HG03354 (cell line): ENCODE measurements around the gene COL23A1.
"Not testable (repeated sequence)": the region's sequence is repeated elsewhere in the genome, so short reads cannot be mapped to it uniquely, and the experiment has no call there.

ENCODE experiments used
- ATAC-seq: cut with Tn5 transposase; IDR thresholded peaks from one replicate; pipeline ENCODE4 v1.9.1; 2021; ENCODE audit warnings: mild to moderate bottlenecking; ENCODE audit not compliant: unreplicated experiment, poor library complexity, severe bottlenecking

COL23A1 gene

DNA sequence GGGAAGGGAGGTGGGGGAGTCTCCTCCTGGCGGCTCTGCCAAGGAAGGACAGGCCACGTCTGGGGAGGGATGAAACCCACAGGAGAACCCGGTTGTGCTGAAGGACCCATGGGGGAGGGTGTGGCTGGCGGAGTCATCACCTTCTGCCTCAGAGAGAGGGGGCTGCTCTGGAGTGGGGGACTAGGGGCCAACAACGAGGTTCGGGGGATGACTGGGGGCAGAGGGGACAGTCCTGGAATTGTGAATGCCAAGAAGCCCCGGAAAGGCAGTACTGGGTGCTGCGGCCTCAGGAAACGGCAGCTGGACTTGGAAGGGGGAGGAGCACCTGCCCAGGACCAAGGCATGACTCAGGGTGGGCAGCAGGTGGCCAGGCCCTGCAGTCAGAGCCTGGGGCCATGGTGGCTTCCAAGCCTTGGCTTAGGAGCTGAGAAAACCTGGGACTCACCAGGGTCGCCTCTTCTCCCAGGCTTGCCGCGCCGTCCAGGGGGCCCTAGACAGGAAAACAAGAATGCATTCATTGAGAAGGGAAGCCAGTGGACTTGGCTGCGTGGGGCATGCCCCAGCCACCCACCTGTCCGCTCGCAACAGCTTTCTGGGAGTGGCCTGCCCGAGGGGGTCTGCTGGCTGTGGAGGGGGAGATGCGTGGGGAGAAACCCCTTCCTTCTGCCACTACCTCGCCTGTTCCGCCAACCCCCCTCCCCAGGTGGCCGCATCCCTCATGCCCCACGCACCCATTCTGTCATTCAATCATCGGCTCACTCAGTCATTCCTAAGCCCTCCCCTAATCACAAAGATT is 283.6 kb downstream of the COL23A1 start:
- ATAC-seq = no peak

DNA sequence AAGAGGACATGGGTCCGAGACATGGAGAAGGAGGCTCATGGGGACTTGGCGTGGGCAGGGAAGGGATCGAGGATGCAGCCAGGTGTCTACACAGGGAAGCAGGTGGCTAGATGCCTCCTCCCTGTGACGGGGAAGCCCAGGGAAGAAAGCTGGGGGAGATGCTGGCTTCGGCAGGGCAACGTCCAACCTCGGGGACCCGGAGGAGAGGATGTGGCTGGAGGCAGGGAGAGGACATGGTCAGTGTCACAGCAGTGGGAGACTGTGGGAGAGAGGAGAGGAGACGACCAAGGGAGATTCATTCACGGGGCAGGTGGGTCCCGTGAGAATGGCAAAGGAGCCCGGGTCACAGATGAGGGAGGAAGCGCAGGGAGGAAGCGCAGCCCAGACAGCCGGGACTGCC is 284.4 kb downstream of the COL23A1 start:
- no peak for ATAC-seq

DNA sequence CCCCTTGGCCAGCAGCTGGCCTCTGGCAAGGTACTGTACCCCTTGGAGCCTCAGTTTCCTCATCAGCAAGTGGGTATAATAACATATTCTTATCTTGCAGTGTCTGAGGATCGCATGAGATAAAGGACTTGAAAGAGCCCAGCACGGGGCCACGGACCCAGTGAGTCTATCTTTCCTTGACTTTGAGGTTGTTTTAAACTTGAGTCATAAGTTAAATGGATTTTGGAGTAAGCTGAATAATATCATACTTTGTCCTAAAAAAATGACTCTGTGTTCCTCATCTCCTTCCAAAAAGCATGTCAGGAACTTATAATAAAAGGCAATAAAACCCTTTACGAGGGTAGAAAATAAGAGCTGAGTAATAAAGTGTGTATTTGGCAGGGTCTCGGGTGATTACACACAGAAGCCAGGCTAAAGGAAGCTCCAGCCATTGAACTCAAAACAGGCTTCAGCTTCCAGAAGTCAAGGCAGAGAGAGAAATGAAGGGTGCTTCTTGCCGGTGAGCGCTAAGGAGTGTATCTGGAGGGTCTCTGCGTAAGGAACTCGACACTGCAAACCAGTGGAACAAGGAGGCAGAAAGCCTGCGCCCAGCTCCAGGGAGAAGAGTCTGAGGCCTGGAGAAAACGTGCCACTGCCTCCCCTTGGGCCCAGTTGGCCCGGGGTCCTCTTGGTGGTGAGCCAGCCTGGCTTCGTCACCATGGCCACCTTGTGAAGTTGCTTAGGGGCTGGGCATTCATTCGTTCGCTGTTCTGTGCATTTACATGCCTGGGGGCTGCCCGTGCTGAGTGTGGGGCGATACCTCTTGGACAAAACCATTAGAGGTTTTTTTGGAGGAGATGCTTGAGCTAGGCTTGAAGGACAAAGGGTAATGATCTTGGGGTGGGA is 285.2 kb downstream of the COL23A1 start:
- ATAC-seq = no peak

DNA sequence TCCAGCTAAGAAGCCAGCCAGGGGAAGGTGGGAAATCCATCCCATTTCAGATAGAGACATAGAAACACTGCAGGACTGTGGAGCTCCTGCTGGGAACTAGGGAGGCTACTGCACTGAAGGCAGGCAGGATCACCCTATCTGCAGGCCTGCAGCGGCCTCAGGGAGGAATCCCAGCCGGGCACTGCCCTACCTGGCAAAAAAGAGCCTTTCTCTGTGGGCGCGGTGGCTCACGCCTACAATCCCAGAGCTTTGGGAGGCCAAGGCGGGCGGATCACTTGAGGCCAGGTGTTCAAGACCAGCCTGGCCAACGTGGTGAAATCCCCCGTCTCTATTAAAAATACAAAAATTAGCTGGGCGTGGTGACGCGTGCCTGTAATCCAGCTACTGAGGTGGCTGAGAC is 286.2 kb downstream of the COL23A1 start:
- ATAC-seq = no peak

DNA sequence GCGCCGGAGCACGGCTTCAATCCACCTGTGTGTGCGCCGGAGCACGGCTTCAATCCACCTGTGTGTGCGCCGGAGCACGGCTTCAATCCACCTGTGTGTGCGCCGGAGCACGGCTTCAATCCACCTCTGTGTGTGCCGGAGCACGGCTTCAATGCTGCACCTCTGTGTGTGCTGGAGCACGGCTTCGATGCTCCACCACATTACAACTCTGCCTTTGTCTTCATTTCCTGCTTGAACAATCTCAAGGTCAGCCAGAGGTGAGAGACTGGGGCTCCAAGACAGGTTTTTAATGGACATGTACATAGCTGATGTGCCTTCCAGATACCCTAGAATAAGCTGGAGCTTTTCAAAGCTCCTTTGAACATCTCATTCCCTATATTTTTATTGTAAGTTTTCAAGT is 287.9 kb downstream of the COL23A1 start:
- not testable (repeated sequence) for ATAC-seq

DNA sequence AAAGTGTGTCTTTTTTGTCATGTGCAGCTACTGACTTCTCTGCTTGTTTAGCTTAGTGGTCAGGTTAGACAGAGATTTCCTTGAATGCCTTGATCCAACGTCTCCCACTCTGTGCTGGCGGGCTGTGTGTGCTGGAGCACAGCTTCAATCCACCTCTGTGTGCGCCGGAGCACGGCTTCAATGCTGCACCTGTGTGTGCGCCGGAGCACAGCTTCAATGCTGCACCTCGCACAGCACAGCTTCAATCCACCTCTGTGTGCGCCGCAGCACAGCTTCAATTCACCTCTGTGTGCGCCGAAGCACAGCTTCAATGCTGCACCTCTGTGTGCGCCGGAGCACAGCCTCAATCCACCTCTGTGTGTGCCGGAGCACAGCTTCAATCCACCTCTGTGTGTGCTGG is 288.6 kb downstream of the COL23A1 start:
- ATAC-seq = no peak

DNA sequence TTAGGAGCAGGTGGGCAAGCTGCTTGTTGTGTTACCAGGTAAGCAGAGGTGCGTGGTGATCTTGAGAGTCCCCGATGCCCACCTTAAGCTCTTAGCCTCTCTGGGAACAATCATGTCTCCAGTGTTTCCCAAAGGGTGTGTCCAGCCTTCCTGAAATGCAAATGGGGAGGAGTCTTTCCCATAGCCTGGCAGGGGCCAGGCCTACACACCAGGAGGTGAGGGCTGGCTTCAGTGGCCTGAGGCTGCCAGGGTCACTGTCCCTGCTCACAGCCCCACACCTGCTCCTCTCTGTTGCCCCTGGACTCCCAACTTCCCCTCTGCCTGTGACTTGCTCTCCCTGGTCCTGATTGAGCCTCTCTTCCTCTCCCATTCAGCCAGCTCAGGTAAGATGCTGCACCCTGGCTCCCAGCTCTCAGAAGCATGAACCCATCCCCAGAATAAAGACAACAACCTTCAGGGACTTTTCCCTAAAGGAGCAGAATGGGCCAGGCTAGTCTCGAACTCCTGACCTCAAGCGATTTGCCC is 291.8 kb downstream of the COL23A1 start:
- no peak for ATAC-seq

DNA sequence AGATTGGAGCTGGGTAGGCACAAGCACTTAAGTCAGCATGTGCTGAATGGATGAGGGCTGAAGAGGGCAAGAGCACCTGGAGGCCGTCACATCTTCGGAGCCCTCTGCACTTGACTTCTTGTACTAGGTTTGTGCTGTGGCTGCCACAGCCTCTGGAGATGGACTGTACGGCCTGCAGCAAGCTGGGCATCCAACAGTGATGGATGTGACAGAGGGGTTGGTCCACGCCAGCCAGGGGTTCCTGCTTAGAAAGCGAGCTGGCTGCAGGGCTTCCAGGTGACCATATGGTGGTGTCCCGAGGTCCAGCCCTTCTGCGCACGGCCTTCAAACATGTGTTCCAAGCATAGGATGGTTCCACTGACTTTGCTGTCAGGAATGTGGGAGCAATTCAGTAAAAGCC is 292.4 kb downstream of the COL23A1 start:
- ATAC-seq = no peak

DNA sequence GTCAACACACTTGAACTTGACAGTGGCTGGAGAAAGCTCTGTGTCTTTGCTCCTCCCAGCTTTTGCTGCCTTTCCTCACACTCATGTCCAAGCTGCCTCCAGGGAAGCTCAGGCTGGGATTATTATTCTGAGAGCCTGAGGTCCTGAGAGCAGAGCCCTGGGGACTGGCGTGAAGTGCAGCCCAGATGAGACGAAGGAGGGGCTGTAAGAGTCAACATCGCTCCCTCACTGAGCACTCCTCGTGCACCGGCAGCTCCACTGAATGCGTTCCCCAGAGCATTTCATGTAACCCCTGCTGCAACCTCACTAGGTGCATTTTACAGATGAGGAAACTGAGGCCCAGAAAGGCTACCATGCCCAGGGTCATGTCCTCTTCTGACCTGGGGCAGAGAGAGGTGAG is 294.1 kb downstream of the COL23A1 start:
- ATAC-seq = no peak

DNA sequence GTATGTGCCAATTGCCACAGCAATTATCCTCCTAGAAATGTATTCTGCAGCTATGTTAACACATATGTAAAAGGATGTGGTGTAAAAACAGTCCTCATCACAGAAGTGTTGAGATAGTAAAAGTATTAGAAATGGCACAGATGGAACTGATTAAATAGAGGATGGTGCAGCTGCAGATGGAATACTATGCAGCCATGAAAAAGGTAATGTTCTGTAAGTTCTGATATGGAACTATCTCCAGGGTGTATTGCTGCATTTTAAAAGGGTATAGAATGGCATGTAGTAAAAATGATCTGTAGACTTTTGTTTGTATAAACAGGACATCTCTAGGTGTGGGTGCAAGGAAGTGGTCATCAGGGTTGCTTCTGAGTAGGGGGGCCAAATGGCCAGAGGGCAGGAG is 294.6 kb downstream of the COL23A1 start:
- no peak for ATAC-seq

DNA sequence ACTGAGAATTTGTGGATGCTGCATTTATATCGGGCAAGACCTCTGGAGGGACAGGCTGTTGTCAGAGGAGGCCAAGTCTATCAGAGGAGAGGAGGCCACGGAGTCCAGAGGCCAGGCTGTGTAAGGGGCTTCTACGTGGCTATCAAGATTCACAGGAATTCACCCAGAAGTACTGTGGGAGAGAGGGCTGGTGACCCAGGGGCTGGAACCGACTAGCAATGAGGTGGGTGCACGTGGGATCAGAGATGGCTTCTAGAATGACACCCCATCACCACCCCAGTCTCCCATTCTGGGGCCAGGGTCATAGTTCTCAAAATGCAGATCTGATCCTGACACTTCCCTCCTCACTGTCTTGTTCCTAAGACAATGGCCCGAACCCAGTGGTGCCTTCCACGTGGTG is 296.4 kb downstream of the COL23A1 start:
- ATAC-seq = no peak

DNA sequence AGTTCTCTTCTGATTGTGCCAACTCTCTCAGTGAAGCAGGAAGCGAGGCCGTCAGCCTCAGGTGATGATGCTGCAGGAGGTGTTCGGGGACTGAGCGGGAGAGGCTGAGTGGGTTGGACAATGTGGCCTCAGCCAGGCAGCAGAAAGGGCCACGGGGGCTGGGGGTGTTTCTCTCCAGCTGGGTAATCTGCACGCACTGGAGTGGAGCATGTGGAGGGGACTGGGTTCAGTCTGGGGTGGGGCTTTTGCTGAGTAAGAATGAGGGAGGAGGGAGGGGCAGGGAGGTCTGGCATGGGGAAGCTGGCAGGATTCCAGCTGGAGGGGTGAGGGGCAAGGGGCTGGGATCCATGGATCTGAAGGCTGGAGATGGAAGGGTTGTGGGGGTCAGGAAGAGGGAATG is 296.8 kb downstream of the COL23A1 start:
- no peak for ATAC-seq

DNA sequence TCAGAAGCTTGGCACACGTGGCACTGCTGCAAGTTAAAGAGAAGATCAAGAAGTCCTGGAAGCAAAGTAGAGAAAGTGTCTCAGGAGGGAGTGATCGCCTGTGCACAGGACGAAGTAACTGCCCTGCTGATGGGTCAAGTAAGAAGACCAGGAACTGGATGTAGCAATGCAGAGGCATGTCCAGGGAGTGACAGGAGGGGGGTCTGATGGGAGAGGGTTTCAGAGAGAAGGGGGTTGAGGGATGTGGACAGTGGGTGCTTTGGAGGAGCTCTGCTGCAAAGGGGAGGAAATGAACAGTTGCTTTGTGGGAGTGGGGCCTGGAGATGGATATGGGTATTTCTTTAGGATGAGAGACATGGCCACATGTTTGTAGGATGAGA is 297.4 kb downstream of the COL23A1 start:
- ATAC-seq = no peak

DNA sequence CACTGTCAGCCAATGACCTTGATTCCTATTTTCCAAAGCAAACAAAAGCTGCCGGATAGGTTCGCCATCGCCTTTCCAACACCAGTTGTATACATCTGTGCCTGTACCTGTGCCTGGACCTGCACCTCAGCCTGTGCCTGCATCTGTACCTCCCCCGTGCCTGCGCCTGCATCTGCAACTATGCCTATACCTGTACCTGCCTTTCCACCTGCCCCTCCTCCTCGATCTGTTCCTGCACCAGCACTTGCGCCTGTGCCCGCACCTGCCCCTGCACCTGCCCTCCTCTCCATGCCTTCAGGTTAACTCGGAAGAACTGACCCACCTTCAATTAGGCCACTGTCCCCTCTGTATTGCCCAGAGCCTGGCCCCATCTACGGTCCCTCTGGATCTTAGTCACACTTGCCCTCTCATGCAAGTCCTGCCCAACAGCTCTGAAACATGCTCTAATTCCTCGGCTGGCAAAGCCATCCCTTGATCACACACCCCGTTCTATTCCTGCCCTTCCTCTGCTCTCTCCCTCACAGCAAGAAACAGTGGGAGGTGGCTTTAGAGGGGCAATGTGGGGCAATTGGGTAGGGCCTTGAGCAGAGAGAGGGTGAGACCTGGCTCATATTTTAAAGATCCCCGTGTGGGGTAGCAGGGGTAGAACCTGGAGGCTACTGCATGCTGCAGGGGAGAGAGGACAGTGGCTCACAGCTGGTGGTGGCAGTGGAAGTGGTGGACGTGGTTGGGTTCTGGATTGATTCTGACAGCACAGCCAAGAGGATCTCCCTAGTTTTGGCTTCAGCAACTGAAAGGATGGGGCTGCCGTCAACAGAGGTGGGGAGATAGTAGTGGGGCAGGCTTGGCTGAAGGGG is 298.0 kb downstream of the COL23A1 start:
- ATAC-seq = no peak

DNA sequence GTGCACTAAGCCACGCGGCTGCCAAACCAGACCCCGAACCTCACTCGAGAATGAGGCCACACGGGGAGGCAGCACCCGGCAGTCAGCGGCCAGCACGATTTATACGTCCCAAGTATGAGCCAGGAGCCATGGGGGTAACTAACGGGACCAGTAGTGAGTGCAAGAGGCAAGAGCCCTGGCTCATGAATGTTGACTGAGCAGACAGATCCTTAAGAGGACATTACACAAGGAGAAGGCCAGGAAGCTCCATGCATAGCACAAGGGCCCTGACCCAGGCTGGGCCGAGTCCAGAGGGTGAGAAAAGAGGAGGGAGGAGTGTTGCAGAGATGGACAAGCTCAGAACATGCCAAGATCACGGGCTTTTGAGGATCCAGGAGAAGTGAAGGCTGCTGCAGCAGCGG is 299.0 kb downstream of the COL23A1 start:
- no peak for ATAC-seq

DNA sequence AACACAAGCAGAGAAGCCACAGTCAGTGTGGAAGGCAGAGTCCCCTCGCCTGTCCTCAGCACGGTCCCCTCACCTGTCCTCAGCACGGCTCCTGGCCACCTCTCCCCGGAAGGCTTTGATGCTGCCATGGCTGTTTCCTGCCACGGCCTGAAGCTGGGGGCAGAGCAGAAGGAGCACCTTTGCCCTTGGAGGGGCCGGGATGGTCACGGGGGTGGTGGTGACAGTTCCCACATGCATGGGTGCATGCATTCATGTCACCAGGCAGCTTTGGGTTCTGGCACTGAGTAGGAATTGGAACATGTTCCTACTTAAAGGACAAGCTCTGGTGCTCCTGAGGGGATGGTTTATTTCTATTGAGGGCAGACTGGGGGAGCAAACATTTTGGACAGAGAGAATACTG is 299.8 kb downstream of the COL23A1 start:
- ATAC-seq = no peak

DNA sequence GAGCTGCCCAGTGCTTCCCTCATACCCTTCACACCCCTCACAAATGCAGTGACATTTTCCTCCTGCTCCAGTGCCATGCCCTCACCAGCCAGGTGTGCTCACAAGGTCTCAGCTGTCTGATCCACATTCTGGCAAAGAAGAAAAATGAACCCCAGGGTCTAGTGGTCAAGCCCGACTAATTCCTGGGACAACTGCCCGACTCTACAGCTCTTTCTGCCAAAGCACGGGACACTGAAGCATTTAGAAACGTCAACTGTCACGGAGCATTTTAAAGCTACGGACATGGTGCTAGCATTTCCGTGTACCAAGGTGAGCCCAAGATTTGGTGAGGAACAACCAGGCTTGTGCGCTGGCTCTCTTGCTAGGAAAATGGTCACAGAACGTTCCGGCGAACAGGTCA is 300.8 kb downstream of the COL23A1 start:
- no peak for ATAC-seq

DNA sequence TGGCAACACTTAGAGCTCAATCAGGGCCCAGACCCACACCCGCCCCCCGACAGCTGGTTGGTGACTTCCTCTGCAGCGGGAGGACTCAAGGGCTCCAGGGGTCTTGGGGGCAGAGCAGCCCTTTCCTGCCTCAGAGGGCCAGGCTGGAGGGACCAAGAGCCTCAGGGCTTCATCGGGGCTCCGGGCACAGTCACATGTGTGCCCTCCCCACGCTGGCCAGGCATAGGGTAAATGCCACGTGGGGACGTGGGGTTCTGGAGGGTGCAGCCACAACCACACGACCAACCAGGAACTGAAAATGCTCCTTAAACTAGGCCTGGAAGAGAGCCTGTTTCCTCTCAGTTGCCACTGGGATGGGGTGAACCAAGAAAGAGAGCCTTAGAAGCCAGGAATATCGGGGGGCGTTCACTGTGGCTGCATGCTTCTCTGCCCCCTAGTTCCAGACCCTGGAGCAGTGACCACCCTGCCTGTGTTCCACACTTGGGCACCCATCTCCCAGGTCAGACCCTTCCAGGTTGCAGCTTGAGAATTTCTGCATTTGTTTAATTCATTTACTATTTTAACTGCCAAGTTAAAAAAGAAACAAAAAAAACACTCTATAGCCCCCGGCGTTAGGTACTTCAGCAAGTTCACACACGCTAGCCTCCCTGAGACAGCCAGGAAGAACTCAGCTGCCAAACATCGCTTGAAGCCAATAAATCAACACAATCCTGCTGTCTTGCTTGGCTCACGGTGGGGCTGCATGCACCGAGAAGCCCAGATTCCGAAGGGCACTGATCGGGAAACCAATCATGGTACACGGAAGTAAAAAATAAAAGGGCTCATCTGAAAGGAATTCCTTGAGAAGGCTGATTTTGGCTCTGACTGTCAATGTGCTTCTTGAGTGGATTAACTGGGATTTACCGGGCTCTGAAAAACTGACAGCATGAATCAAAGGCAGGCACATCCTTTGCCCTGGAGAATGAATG is 301.5 kb downstream of the COL23A1 start:
- no peak for ATAC-seq

DNA sequence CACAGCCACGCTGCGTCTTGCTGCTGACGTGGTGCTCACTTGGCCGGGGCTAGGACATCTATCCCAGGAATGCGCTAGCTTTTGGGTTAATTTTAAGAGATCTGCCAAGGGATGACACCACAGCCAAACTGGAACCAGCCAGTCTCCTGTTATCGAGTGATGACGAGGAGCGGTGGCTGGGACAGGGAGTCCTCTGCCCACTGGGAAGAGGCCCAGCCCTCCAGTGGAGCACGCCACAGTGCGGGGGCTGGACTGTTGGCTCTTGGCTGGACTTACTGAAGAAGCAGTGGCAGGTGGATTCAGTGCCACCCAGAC is 302.4 kb downstream of the COL23A1 start:
- no peak for ATAC-seq
